MM.1S (cell line): Measurements from ENCODE around the gene RPA4.

Experiments
- EZH2 ChIP-seq: fragments of 300-600 bp; sonication (generic); optimal IDR thresholded peaks from 2 replicates; pipeline ENCODE3; 2017; ENCODE audit warnings: low read depth, mild to moderate bottlenecking, antibody characterized with exemption, low read length, mixed read lengths
- EZH2phosphoT487 ChIP-seq: fragments of 300-600 bp; sonication (generic); IDR thresholded peaks from 2 replicates; pipeline ENCODE4 v1.6.1; 2018; ENCODE audit warnings: antibody characterized with exemption, low read length
- TF ChIP-seq, protein P1 (sequence below): fragments of 300-600 bp; sonication (generic); IDR thresholded peaks from 2 replicates; pipeline ENCODE4 v1.5.1; 2016; ENCODE audit warnings: antibody characterized with exemption, low read length, mixed read lengths

DNA sequence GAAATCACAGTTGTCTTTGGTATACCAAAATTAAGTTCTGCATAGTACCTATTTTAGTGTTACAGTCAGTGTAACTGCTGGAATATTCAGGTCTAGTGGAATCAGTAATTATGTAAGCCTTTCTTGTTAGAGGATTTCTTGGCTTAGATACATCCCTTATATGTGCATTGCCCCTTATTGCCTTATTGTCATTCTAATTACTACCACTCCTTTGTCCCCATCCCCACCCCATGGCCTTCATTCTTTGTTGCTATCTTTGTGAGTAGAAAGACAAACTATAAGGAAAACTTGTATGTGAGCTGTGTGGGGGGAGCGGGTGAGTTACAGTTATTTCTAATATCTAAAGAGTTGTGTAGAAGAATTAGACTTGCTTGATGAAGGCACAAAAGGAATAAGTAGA lies 36.9 kb upstream of the RPA4 start:
- TF ChIP-seq, protein P1, sequence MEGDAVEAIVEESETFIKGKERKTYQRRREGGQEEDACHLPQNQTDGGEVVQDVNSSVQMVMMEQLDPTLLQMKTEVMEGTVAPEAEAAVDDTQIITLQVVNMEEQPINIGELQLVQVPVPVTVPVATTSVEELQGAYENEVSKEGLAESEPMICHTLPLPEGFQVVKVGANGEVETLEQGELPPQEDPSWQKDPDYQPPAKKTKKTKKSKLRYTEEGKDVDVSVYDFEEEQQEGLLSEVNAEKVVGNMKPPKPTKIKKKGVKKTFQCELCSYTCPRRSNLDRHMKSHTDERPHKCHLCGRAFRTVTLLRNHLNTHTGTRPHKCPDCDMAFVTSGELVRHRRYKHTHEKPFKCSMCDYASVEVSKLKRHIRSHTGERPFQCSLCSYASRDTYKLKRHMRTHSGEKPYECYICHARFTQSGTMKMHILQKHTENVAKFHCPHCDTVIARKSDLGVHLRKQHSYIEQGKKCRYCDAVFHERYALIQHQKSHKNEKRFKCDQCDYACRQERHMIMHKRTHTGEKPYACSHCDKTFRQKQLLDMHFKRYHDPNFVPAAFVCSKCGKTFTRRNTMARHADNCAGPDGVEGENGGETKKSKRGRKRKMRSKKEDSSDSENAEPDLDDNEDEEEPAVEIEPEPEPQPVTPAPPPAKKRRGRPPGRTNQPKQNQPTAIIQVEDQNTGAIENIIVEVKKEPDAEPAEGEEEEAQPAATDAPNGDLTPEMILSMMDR, result no peak
- TF ChIP-seq EZH2 (no peak), EZH2phosphoT487 (no peak)
